GM19239 (cell line): ENCODE results near the gene HES6.

ENCODE experiments used
- DNase-seq: peaks from one replicate; pipeline ENCODE4 v3.0.0; 2011; ENCODE audit warnings: low spot score; ENCODE audit not compliant: insufficient read length
- FAIRE-seq: peaks from 2 replicates; lab custom pipeline; 2011; peaks lifted over from hg19 to GRCh38; lab: Jason Lieb, UNC

Gene HES6

GRCh38 chr2:238256594-238257104 is 16.8 kb upstream of the HES6 start:
- no peak for FAIRE-seq

GRCh38 chr2:238256111-238256510 is 16.3 kb upstream of the HES6 start:
- no peak for FAIRE-seq
- DNase-seq = no peak

More at GRCh38 chr2:238256594-238257104, 16.8 kb upstream of the HES6 start:
- peak; percentile 65 for DNase-seq

- DNase-seq = no peak
- no peak for FAIRE-seq
These were observed 15.8 kb upstream of the HES6 start for GRCh38 chr2:238255636-238256035.

- DNase-seq (no peak), FAIRE-seq (no peak)
These were observed 15.3 kb upstream of the HES6 start for GRCh38 chr2:238255151-238255551.

- no peak for DNase-seq
- no peak for FAIRE-seq
These were observed 14.4 kb upstream of the HES6 start for GRCh38 chr2:238254095-238254723.

GRCh38 chr2:238252766-238253630 is 13.2 kb upstream of the HES6 start:
- FAIRE-seq = no peak
- DNase-seq = no peak

GRCh38 chr2:238251986-238252385 is 12.1 kb upstream of the HES6 start:
- FAIRE-seq = no peak
- no peak for DNase-seq

- no peak for FAIRE-seq
- DNase-seq = no peak
These were observed 11.5 kb upstream of the HES6 start for GRCh38 chr2:238251331-238251730.

GRCh38 chr2:238250896-238251295 is 11.1 kb upstream of the HES6 start:
- no peak for DNase-seq
- no peak for FAIRE-seq

GRCh38 chr2:238247841-238248453 is 8.1 kb upstream of the HES6 start:
- no peak for FAIRE-seq
- no peak for DNase-seq

GRCh38 chr2:238247002-238247822 is 7.4 kb upstream of the HES6 start:
- DNase-seq = no peak
- no peak for FAIRE-seq

GRCh38 chr2:238244151-238244550 is 4.3 kb upstream of the HES6 start:
- no peak for DNase-seq

GRCh38 chr2:238243496-238244076 is 3.7 kb upstream of the HES6 start:
- no peak for DNase-seq

More at GRCh38 chr2:238244151-238244550, 4.3 kb upstream of the HES6 start:
- FAIRE-seq = no peak

GRCh38 chr2:238242731-238243495 is 3.1 kb upstream of the HES6 start:
- DNase-seq (no peak), FAIRE-seq (no peak)

More at GRCh38 chr2:238243496-238244076, 3.7 kb upstream of the HES6 start:
- FAIRE-seq = no peak

- DNase-seq (no peak), FAIRE-seq (no peak)
These were observed 2.1 kb upstream of the HES6 start for GRCh38 chr2:238241970-238242369.

- FAIRE-seq = no peak
- peak; percentile 59 for DNase-seq
These were observed 1.2 kb upstream of the HES6 start for GRCh38 chr2:238240757-238241711.

GRCh38 chr2:238239543-238239862 is 335 bp downstream of the HES6 start:
- no peak for FAIRE-seq
- DNase-seq = no peak
